Measurements from ENCODE around the gene LLGL1.

- no peak for TF ChIP-seq POLR2AphosphoS5 (IDR thresholded peaks at IDR 0.05; ENCODE audit: low read depth, low read length)
- TF ChIP-seq REST (IDR thresholded peaks at IDR 0.05; ENCODE audit: insufficient read depth in 1 of 2, low read depth in 2 of 2, low read length in 2 of 2): no peak
- TF ChIP-seq SIN3A (IDR thresholded peaks at IDR 0.05; ENCODE audit: borderline replicate concordance, insufficient read depth, low read length): no peak
- no peak for TF ChIP-seq TAF1 (IDR thresholded peaks at IDR 0.05; ENCODE audit: borderline replicate concordance, insufficient read depth, low read length)
- TF ChIP-seq FOXP2 (optimal IDR thresholded peaks at IDR 0.05; ENCODE audit: borderline replicate concordance, extremely low read depth, extremely low read length, insufficient read depth): no peak
These were observed 11.1 kb downstream of the LLGL1 start for GRCh38 chr17:18236494-18236893.

Measured in PFSK-1 (cell line).